Prostate gland (tissue), 2 donors: Measurements from ENCODE around the gene DIAPH2.

ENCODE experiments used
- CTCF ChIP-seq, 4 experiments: fragments of 200-600 bp in 2 of 4; fragments of 450-650 bp in 2 of 4; sonication (generic) in 2 of 4; IDR thresholded peaks; 1 replicate in 3 of 4; 2 replicates in 1 of 4; pipeline ENCODE4 v1.5.1; 2016 to 2019; ENCODE audit warnings: antibody characterized with exemption in 4 of 4, mild to moderate bottlenecking in 2 of 4, moderate library complexity in 2 of 4
- POLR2A ChIP-seq: fragments of 450-650 bp; IDR thresholded peaks from one replicate; pipeline ENCODE4 v1.6.1; 2016; ENCODE audit warnings: antibody characterized with exemption, mild to moderate bottlenecking
- POLR2AphosphoS5 ChIP-seq: sonication (generic); formaldehyde crosslinking; IDR thresholded peaks from one replicate; pipeline ENCODE4 v1.6.1; 2017; ENCODE audit warnings: antibody characterized with exemption

GRCh38 chrX:96889726-96890125 lies 205.1 kb downstream of the DIAPH2 start:
- no peak for TF ChIP-seq POLR2A
- no peak for TF ChIP-seq CTCF (IDR thresholded peaks at IDR 0.05)
- TF ChIP-seq POLR2AphosphoS5: no peak
